WTC11 (cell line): ENCODE measurements around the gene ATP9A. TPM values are rescaled to one million over a fixed set of nuclear protein-coding genes. Genes with fewer than 3 reads are reported as not detected.
A peak's percentile ranks its signal among the peaks of the same experiment; 100 is the strongest.

Source experiments
- ATAC-seq: fragments of 200-7000 bp; cut with Tn5 transposase; 2 replicates; pipeline ENCODE4 v1.10.0; 2021; ENCODE audit warnings: mild to moderate bottlenecking, moderate library complexity
- CTCF ChIA-PET: fragments of 300-600 bp; sonication (Branson Sonifier 250); formaldehyde crosslinking; loops from one replicate; lab custom pipeline; 2021; ENCODE audit warnings: antibody characterized with exemption; lab: Charles Lee
- POLR2A ChIA-PET: fragments of 350-600 bp; sonication (Branson Sonifier 250); formaldehyde crosslinking; loops from one replicate; lab custom pipeline; 2021; ENCODE audit warnings: antibody characterized with exemption; lab: Charles Lee
- DNase-seq: peaks from one replicate; pipeline ENCODE4 v3.0.0; 2021; ENCODE audit warnings: low spot score
- H3K27ac Mint-ChIP-seq: 2 replicates; pipeline ENCODE4 v1.8.0; 2021; ENCODE audit warnings: mixed read lengths
- H3K27me3 Mint-ChIP-seq: 2 replicates; pipeline ENCODE4 v1.8.0; 2021; ENCODE audit warnings: low read depth, mild to moderate bottlenecking, moderate library complexity, mixed read lengths
- H3K36me3 Mint-ChIP-seq: 2 replicates; pipeline ENCODE4 v1.8.0; 2021; ENCODE audit warnings: mixed read lengths
- H3K4me1 Mint-ChIP-seq: 2 replicates; pipeline ENCODE4 v1.8.0; 2022; ENCODE audit warnings: mixed read lengths
- H3K4me3 Mint-ChIP-seq: 2 replicates; pipeline ENCODE4 v1.8.0; 2021; ENCODE audit warnings: mild to moderate bottlenecking, moderate library complexity, mixed read lengths
- H3K9me3 Mint-ChIP-seq: 2 replicates; pipeline ENCODE4 v1.8.0; 2021; ENCODE audit warnings: mixed read lengths
- ATF2 ChIP-seq: sonication (generic); formaldehyde crosslinking; IDR thresholded peaks from 2 replicates; pipeline ENCODE4 v1.8.1; 2022; ENCODE audit warnings: low read depth, missing genetic modification reagents, borderline replicate concordance
- CBFB ChIP-seq: sonication (generic); formaldehyde crosslinking; IDR thresholded peaks from 2 replicates; pipeline ENCODE4 v1.8.1; 2022; ENCODE audit warnings: mild to moderate bottlenecking, low read depth, missing genetic modification reagents
- EMX1 ChIP-seq: fragments of 250-450 bp; sonication (Bioruptor Pico); IDR thresholded peaks from 2 replicates; pipeline ENCODE4 v1.8.0; 2021; ENCODE audit warnings: mild to moderate bottlenecking
- FOXP4 ChIP-seq: sonication (generic); formaldehyde crosslinking; IDR thresholded peaks from 2 replicates; pipeline ENCODE4 v1.8.0; 2022; ENCODE audit warnings: mild to moderate bottlenecking, missing genetic modification reagents
- GABPB1 ChIP-seq: sonication (generic); formaldehyde crosslinking; IDR thresholded peaks from 2 replicates; pipeline ENCODE4 v1.8.1; 2023; ENCODE audit warnings: mild to moderate bottlenecking, missing genetic modification reagents
- JAZF1 ChIP-seq: fragments of 250-450 bp; sonication (Bioruptor Pico); IDR thresholded peaks from 2 replicates; pipeline ENCODE4 v1.9.0; 2021; ENCODE audit warnings: moderate library complexity, mild to moderate bottlenecking, inconsistent platforms
- NR3C1 ChIP-seq: sonication (generic); formaldehyde crosslinking; conservative IDR thresholded peaks from 2 replicates; pipeline ENCODE4 v1.8.1; 2023; ENCODE audit warnings: low read depth, mild to moderate bottlenecking, missing genetic modification reagents
- RORB ChIP-seq: fragments of 250-450 bp; sonication (Bioruptor Pico); IDR thresholded peaks from 2 replicates; pipeline ENCODE4 v1.9.0; 2021; ENCODE audit warnings: mild to moderate bottlenecking
- SMAD4 ChIP-seq: sonication (generic); formaldehyde crosslinking; IDR thresholded peaks from 2 replicates; pipeline ENCODE4 v1.8.0; 2022; ENCODE audit warnings: mild to moderate bottlenecking, missing genetic modification reagents
- STAT6 ChIP-seq: sonication (generic); formaldehyde crosslinking; conservative IDR thresholded peaks from 2 replicates; pipeline ENCODE4 v1.8.1; 2023; ENCODE audit warnings: mild to moderate bottlenecking, low read depth, missing genetic modification reagents, moderate library complexity
- TEAD4 ChIP-seq: sonication (generic); formaldehyde crosslinking; IDR thresholded peaks from 2 replicates; pipeline ENCODE4 v1.8.0; 2022; ENCODE audit warnings: mild to moderate bottlenecking, missing genetic modification reagents
- TP53 ChIP-seq: sonication (generic); formaldehyde crosslinking; IDR thresholded peaks from 2 replicates; pipeline ENCODE4 v1.8.1; 2023; ENCODE audit warnings: mild to moderate bottlenecking, missing genetic modification reagents
- USF1 ChIP-seq: sonication (generic); formaldehyde crosslinking; IDR thresholded peaks from 2 replicates; pipeline ENCODE4 v1.8.0; 2022; ENCODE audit warnings: mild to moderate bottlenecking, missing genetic modification reagents
- ZNF138 ChIP-seq: sonication (generic); formaldehyde crosslinking; conservative IDR thresholded peaks from 2 replicates; pipeline ENCODE4 v1.8.1; 2022; ENCODE audit warnings: mild to moderate bottlenecking, moderate library complexity, missing genetic modification reagents
- ZNF219 ChIP-seq: sonication (generic); formaldehyde crosslinking; IDR thresholded peaks from 2 replicates; pipeline ENCODE4 v1.8.0; 2023; ENCODE audit warnings: missing genetic modification reagents, mild to moderate bottlenecking, borderline replicate concordance
- total RNA-seq: library from RNA; stranded (reverse); gene quantifications from 3 replicates; pipeline ENCODE4 v1.2.3, GENCODE V29; 2021
- TF ChIP-seq, protein P1 (sequence below): fragments of 250-450 bp; sonication (Bioruptor Pico); IDR thresholded peaks from 2 replicates; pipeline ENCODE4 v1.9.0; 2021; ENCODE audit warnings: moderate library complexity, mild to moderate bottlenecking, inconsistent platforms, borderline replicate concordance

Gene ATP9A
- total RNA-seq, 1 experiment from 2014 or later: 5.0 TPM

DNA sequence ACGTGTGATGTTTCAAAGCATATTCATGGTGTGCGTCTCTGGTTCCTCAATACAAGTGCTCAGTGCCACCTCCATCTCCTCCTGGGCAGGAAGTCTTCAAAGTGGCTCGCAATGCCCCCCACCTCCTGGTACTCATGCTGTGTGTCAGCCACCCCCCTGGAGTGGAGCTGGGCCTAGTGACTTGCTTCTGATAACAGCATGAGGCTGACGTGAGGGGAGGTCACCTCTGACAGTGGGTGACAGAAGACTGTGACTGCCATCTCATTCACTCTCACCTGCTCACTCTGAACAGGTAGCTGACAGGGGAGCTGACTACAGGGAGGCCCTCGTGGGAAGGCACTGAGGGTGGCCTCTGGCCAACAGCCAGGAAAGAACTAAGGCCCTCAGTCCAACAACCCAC, 133.3 kb downstream of the ATP9A start:
- Mint-ChIP-seq H3K27ac (peak overlapping the region; percentile 87; the same call in 1 of the 2 replicates), H3K4me1 (0 out of 2 replicates have a peak, but pooled peaks cover 3% of the 10 kb centered on the region), H3K4me3 (no peak overlapping the region), H3K36me3 (no peaks in the 10 kb centered on the region), H3K9me3 (no peaks in the 10 kb centered on the region), H3K27me3 (no peaks in the 10 kb centered on the region)
- no peak for TF ChIP-seq EMX1 (CRISPR knock-in tag)
- TF ChIP-seq ZNF138 (CRISPR knock-in tag): no peak
- CTCF ChIA-PET: interaction anchor here (0.6 to 0.7 kb wide), 2 partner anchors 19 to 481 kb away, joined by 3 to 5 read pairs; no protein-coding TSS in a partner anchor
- DNase-seq (no peak), ATAC-seq (no peak)
- POLR2A ChIA-PET: interaction anchor here (0.6 kb wide), 1 partner anchor 189 kb away, joined by 3 read pairs; no protein-coding TSS in a partner anchor

GRCh38 chr20:51634257-51634656, 133.9 kb downstream of the ATP9A start:
- POLR2A ChIA-PET: interaction anchor here (0.6 kb wide), 1 partner anchor 189 kb away, joined by 3 read pairs; no protein-coding TSS in a partner anchor
- CTCF ChIA-PET: interaction anchor here (0.7 kb wide), 1 partner anchor 18 kb away, joined by 5 read pairs; no protein-coding TSS in a partner anchor

More at GRCh38 chr20:51634257-51634656, 133.9 kb downstream of the ATP9A start:
- H3K27ac Mint-ChIP-seq: no peak overlapping the region
- H3K36me3 Mint-ChIP-seq: no peaks in the 10 kb centered on the region
- H3K4me1 Mint-ChIP-seq: 0 out of 2 replicates have a peak, but pooled peaks cover 3% of the 10 kb centered on the region
- ATAC-seq (no peak), DNase-seq (no peak)
- no peaks in the 10 kb centered on the region for H3K9me3 Mint-ChIP-seq
- H3K4me3 Mint-ChIP-seq: no peak overlapping the region
- TF ChIP-seq JAZF1 (CRISPR knock-in tag) (no peak), USF1 (CRISPR knock-in tag) (no peak), GABPB1 (CRISPR knock-in tag) (no peak), TP53 (CRISPR knock-in tag) (no peak), STAT6 (CRISPR knock-in tag) (no peak), TEAD4 (CRISPR knock-in tag) (no peak), CBFB (CRISPR knock-in tag) (no peak), RORB (no peak), ATF2 (CRISPR knock-in tag) (no peak), NR3C1 (CRISPR knock-in tag) (no peak), ZNF219 (CRISPR knock-in tag) (no peak), FOXP4 (CRISPR knock-in tag) (no peak), SMAD4 (no peak)
- TF ChIP-seq, protein P1, sequence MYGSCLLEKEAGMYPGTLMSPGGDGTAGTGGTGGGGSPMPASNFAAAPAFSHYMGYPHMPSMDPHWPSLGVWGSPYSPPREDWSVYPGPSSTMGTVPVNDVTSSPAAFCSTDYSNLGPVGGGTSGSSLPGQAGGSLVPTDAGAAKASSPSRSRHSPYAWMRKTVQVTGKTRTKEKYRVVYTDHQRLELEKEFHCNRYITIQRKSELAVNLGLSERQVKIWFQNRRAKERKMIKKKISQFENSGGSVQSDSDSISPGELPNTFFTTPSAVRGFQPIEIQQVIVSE (CRISPR knock-in tag): no peak
- H3K27me3 Mint-ChIP-seq: no peaks in the 10 kb centered on the region
